Naive B cell (primary cell): ENCODE results near the gene TRPV4. TPM values are rescaled to one million over a fixed set of nuclear protein-coding genes. Genes with fewer than 3 reads are reported as not detected.

Source experiments
- ATAC-seq, 2 donors: fragments of 150-1000 bp; cut with Tn5 transposase; 2 replicates each; pipeline ENCODE4 v1.10.0; 2021; ENCODE audit warnings: low read depth in 2 of 2, mild to moderate bottlenecking in 2 of 2, moderate library complexity in 2 of 2
- DNase-seq: peaks from one replicate; pipeline ENCODE4 v3.0.0; 2022
- H3K27ac Mint-ChIP-seq, 6 donors: one replicate each; pipeline ENCODE4 v1.8.0; 2020 to 2022; ENCODE audit warnings: mild to moderate bottlenecking in 6 of 6, mixed read lengths in 6 of 6, moderate library complexity in 5 of 6, inconsistent platforms in 2 of 6
- H3K27me3 Mint-ChIP-seq, 3 donors: one replicate each; pipeline ENCODE4 v1.8.0; 2021 to 2022; ENCODE audit warnings: mixed read lengths in 3 of 3, mild to moderate bottlenecking in 1 of 3
- H3K36me3 Mint-ChIP-seq, 2 donors: one replicate each; pipeline ENCODE4 v1.8.0; 2020 to 2022; ENCODE audit warnings: mixed read lengths in 2 of 2, inconsistent platforms in 1 of 2, mild to moderate bottlenecking in 1 of 2
- H3K4me1 Mint-ChIP-seq, 3 donors: one replicate each; pipeline ENCODE4 v1.8.0; 2020 to 2022; ENCODE audit warnings: mixed read lengths in 3 of 3, inconsistent platforms in 1 of 3, mild to moderate bottlenecking in 1 of 3, moderate library complexity in 1 of 3
- H3K4me3 Mint-ChIP-seq, 8 donors: one replicate each; pipeline ENCODE4 v1.8.0; 2020 to 2022; ENCODE audit warnings: mild to moderate bottlenecking in 8 of 8, mixed read lengths in 8 of 8, moderate library complexity in 8 of 8, inconsistent platforms in 2 of 8
- H3K9me3 Mint-ChIP-seq, 7 donors: one replicate each; pipeline ENCODE4 v1.8.0; 2020 to 2022; ENCODE audit warnings: mixed read lengths in 7 of 7, mild to moderate bottlenecking in 5 of 7, inconsistent platforms in 2 of 7, moderate library complexity in 1 of 7
- polyA plus RNA-seq, 6 donors: library from polyadenylated mRNA; unstranded; fragments of 300-500 nt; fragmentation: Illumina TruSeq; gene quantifications; one replicate each; pipeline ENCODE4 v1.2.3, GENCODE V29; 2021; ENCODE audit warnings: low read depth in 6 of 6

Gene TRPV4
- polyA plus RNA-seq, 6 donors from 2014 or later, result not detected

GRCh38 chr12:109744986-109745942 is 87.9 kb downstream of the TRPV4 start:
- Mint-ChIP-seq H3K27ac (no peak overlapping the region), H3K36me3 (no peaks in the 10 kb centered on the region), H3K27me3 (peaks cover 0 to 8% (median 7%) of the 10 kb centered on the region in 3 donors), H3K4me1 (no peaks in the 10 kb centered on the region), H3K4me3 (no peak overlapping the region), H3K9me3 (peaks cover 0 to 2% (median 0%) of the 10 kb centered on the region in 7 donors)
- ATAC-seq (no peak), DNase-seq (no peak)

GRCh38 chr12:109744026-109744425 is 89.2 kb downstream of the TRPV4 start:
- peaks cover 0 to 9% (median 7%) of the 10 kb centered on the region in 3 donors for H3K27me3 Mint-ChIP-seq
- no peaks in the 10 kb centered on the region for H3K36me3 Mint-ChIP-seq
- no peak for ATAC-seq
- H3K4me1 Mint-ChIP-seq, result no peaks in the 10 kb centered on the region
- H3K4me3 Mint-ChIP-seq, result no peak overlapping the region
- no peak for DNase-seq
- H3K9me3 Mint-ChIP-seq, result peaks cover 0 to 2% (median 0%) of the 10 kb centered on the region in 7 donors
- no peak overlapping the region for H3K27ac Mint-ChIP-seq

- no peak for DNase-seq
- Mint-ChIP-seq H3K27ac (no peak overlapping the region), H3K36me3 (no peaks in the 10 kb centered on the region), H3K27me3 (peaks cover 0 to 9% (median 7%) of the 10 kb centered on the region in 3 donors), H3K4me3 (no peak overlapping the region), H3K4me1 (no peaks in the 10 kb centered on the region), H3K9me3 (peaks cover 0 to 2% (median 0%) of the 10 kb centered on the region in 7 donors)
- ATAC-seq, result no peak
Observed at GRCh38 chr12:109743076-109743910, 89.9 kb downstream of the TRPV4 start.

- Mint-ChIP-seq H3K9me3 (peaks cover 0 to 2% (median 0%) of the 10 kb centered on the region in 7 donors), H3K4me3 (no peak overlapping the region), H3K4me1 (no peaks in the 10 kb centered on the region), H3K36me3 (no peaks in the 10 kb centered on the region), H3K27me3 (peaks cover 0 to 18% (median 8%) of the 10 kb centered on the region in 3 donors), H3K27ac (no peak overlapping the region)
- DNase-seq (no peak), ATAC-seq (no peak)
Observed at GRCh38 chr12:109741970-109742703, 91.1 kb downstream of the TRPV4 start.

- H3K4me1 Mint-ChIP-seq, result no peaks in the 10 kb centered on the region
- no peaks in the 10 kb centered on the region for H3K36me3 Mint-ChIP-seq
- DNase-seq, result no peak
Observed at GRCh38 chr12:109741286-109741969, 91.8 kb downstream of the TRPV4 start.

GRCh38 chr12:109740694-109741245 is 92.4 kb downstream of the TRPV4 start:
- Mint-ChIP-seq H3K4me3 (peak overlapping the region in 1 of 8 donors; percentile 6), H3K4me1 (no peaks in the 10 kb centered on the region), H3K27ac (no peak overlapping the region), H3K27me3 (peaks cover 9 to 29% (median 22%) of the 10 kb centered on the region in 3 donors), H3K36me3 (no peaks in the 10 kb centered on the region), H3K9me3 (peaks cover 0 to 2% (median 0%) of the 10 kb centered on the region in 7 donors)
- ATAC-seq (no peak), DNase-seq (no peak)

More at GRCh38 chr12:109741286-109741969, 91.8 kb downstream of the TRPV4 start:
- peaks cover 0 to 2% (median 0%) of the 10 kb centered on the region in 7 donors for H3K9me3 Mint-ChIP-seq
- peaks cover 5 to 23% (median 15%) of the 10 kb centered on the region in 3 donors for H3K27me3 Mint-ChIP-seq
- no peak for ATAC-seq
- no peak overlapping the region for H3K27ac Mint-ChIP-seq
- H3K4me3 Mint-ChIP-seq, result no peak overlapping the region

GRCh38 chr12:109739747-109740693 is 93.2 kb downstream of the TRPV4 start:
- ATAC-seq, result no peak
- H3K27me3 Mint-ChIP-seq, result peaks cover 16 to 37% (median 29%) of the 10 kb centered on the region in 3 donors
- DNase-seq, result no peak
- H3K9me3 Mint-ChIP-seq, result peaks cover 0 to 4% (median 0%) of the 10 kb centered on the region in 7 donors
- no peaks in the 10 kb centered on the region for H3K4me1 Mint-ChIP-seq
- H3K4me3 Mint-ChIP-seq, result peak overlapping the region in 2 of 8 donors; percentile 29 to 40
- peak overlapping the region in 1 of 6 donors; percentile 12 for H3K27ac Mint-ChIP-seq
- H3K36me3 Mint-ChIP-seq, result no peaks in the 10 kb centered on the region

GRCh38 chr12:109738878-109739665 is 94.1 kb downstream of the TRPV4 start:
- no peak overlapping the region for H3K4me3 Mint-ChIP-seq
- H3K36me3 Mint-ChIP-seq, result no peaks in the 10 kb centered on the region
- peaks cover 19 to 46% (median 36%) of the 10 kb centered on the region in 3 donors for H3K27me3 Mint-ChIP-seq
- no peak for DNase-seq
- ATAC-seq, result no peak
- H3K27ac Mint-ChIP-seq, result no peak overlapping the region
- no peaks in the 10 kb centered on the region for H3K4me1 Mint-ChIP-seq
- peaks cover 0 to 4% (median 0%) of the 10 kb centered on the region in 7 donors for H3K9me3 Mint-ChIP-seq

GRCh38 chr12:109738209-109738608 is 95.0 kb downstream of the TRPV4 start:
- H3K9me3 Mint-ChIP-seq, result peaks cover 0 to 4% (median 0%) of the 10 kb centered on the region in 7 donors
- H3K4me3 Mint-ChIP-seq, result no peak overlapping the region
- peaks cover 19 to 53% (median 43%) of the 10 kb centered on the region in 3 donors for H3K27me3 Mint-ChIP-seq
- no peak overlapping the region for H3K27ac Mint-ChIP-seq
- DNase-seq, result no peak
- H3K4me1 Mint-ChIP-seq, result no peaks in the 10 kb centered on the region
- no peak for ATAC-seq
- H3K36me3 Mint-ChIP-seq, result no peaks in the 10 kb centered on the region

- no peak for DNase-seq
- Mint-ChIP-seq H3K4me3 (peak overlapping the region in 1 of 8 donors; percentile 25), H3K36me3 (no peaks in the 10 kb centered on the region), H3K27ac (no peak overlapping the region), H3K4me1 (no peaks in the 10 kb centered on the region), H3K9me3 (peaks cover 0 to 4% (median 0%) of the 10 kb centered on the region in 7 donors), H3K27me3 (peaks cover 24 to 59% (median 47%) of the 10 kb centered on the region in 3 donors)
- no peak for ATAC-seq
Observed at GRCh38 chr12:109737631-109738030, 95.6 kb downstream of the TRPV4 start.

GRCh38 chr12:109737126-109737525 is 96.1 kb downstream of the TRPV4 start:
- no peak for ATAC-seq
- DNase-seq, result no peak
- Mint-ChIP-seq H3K27me3 (peaks cover 24 to 61% (median 48%) of the 10 kb centered on the region in 3 donors), H3K36me3 (no peaks in the 10 kb centered on the region), H3K27ac (no peak overlapping the region), H3K4me3 (no peak overlapping the region), H3K9me3 (peaks cover 0 to 4% (median 0%) of the 10 kb centered on the region in 7 donors), H3K4me1 (no peaks in the 10 kb centered on the region)
